Panc1 (cell line): ENCODE measurements around the gene SUPT3H.

Experiments used
- POLR2AphosphoS5 ChIP-seq: IDR thresholded peaks from 2 replicates; pipeline ENCODE4 v1.6.1; 2012; ENCODE audit warnings: mild to moderate bottlenecking, low read depth, low read length, moderate library complexity
- REST ChIP-seq, 2 experiments: IDR thresholded peaks; 2 replicates each; pipeline ENCODE4 v1.6.1; 2011 to 2012; ENCODE audit warnings: low read depth in 2 of 2, control low read depth in 1 of 2, low read length in 1 of 2, mild to moderate bottlenecking in 1 of 2, moderate library complexity in 1 of 2; ENCODE audit not compliant: insufficient read depth in 1 of 2
- TF ChIP-seq, protein P1 (sequence below): fragments of 450-650 bp; IDR thresholded peaks from 2 replicates; pipeline ENCODE4 v1.5.1; 2017; ENCODE audit warnings: mild to moderate bottlenecking

GRCh38 chr6:45426251-45426650, 48.5 kb upstream of the SUPT3H start:
- TF ChIP-seq POLR2AphosphoS5 (no peak), REST (IDR thresholded peaks at IDR 0.05; ENCODE audit: insufficient read depth in 1 of 2, low read depth in 2 of 2, low read length in 1 of 2) (no peak)
- TF ChIP-seq, protein P1, sequence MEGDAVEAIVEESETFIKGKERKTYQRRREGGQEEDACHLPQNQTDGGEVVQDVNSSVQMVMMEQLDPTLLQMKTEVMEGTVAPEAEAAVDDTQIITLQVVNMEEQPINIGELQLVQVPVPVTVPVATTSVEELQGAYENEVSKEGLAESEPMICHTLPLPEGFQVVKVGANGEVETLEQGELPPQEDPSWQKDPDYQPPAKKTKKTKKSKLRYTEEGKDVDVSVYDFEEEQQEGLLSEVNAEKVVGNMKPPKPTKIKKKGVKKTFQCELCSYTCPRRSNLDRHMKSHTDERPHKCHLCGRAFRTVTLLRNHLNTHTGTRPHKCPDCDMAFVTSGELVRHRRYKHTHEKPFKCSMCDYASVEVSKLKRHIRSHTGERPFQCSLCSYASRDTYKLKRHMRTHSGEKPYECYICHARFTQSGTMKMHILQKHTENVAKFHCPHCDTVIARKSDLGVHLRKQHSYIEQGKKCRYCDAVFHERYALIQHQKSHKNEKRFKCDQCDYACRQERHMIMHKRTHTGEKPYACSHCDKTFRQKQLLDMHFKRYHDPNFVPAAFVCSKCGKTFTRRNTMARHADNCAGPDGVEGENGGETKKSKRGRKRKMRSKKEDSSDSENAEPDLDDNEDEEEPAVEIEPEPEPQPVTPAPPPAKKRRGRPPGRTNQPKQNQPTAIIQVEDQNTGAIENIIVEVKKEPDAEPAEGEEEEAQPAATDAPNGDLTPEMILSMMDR: no peak
